Umbilical cord (tissue), 2 donors: ENCODE measurements around the gene SOX9. TPM values are rescaled to one million over a fixed set of nuclear protein-coding genes. Genes with fewer than 3 reads are reported as not detected.
A peak's percentile ranks its signal among the peaks of the same experiment; 100 is the strongest.

Experiments used
- DNase-seq: peaks from one replicate; pipeline ENCODE4 v3.0.0-alpha.2; 2015; ENCODE audit warnings: low spot score
- total RNA-seq: library from RNA; depleted of rRNA; stranded (reverse); fragments of >200 nt; gene quantifications from one replicate; pipeline ENCODE4 v1.2.3, GENCODE V29; 2014; ENCODE audit warnings: low replicate concordance; ENCODE audit not compliant: insufficient read depth

Gene SOX9
- 1.2 TPM for total RNA-seq

DNA sequence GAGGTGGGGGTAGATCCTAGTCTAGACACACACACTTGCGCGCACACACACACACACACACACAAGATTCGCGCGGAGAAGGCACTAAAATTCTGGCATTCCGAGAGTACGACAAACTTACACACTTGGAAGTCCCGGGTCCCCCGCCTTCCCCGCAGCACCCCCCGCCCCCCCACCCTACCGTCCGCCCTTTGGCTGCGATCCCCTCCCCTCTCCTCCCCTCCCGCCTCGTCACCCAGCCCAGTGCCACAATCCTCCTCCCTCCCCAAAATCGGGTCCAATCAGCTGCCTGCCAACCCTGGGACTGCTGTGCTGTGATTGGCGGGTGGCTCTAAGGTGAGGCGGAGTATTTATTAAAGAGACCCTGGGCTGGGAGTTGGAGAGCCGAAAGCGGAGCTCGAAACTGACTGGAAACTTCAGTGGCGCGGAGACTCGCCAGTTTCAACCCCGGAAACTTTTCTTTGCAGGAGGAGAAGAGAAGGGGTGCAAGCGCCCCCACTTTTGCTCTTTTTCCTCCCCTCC is at the start of gene SOX9:
SOX9 (plus strand) TSS at position 379 of the 522 bp plus-strand sequence. CDS start 372 bp downstream, outside the sequence.
- DNase-seq: peak; percentile 93

- DNase-seq: no peak
Observed at GRCh38 chr17:72071330-72071729, 49.5 kb upstream of the SOX9 start.

GRCh38 chr17:72075995-72076677 is 44.7 kb upstream of the SOX9 start:
- DNase-seq: no peak

GRCh38 chr17:72076678-72077030 is 44.2 kb upstream of the SOX9 start:
- no peak for DNase-seq

DNA sequence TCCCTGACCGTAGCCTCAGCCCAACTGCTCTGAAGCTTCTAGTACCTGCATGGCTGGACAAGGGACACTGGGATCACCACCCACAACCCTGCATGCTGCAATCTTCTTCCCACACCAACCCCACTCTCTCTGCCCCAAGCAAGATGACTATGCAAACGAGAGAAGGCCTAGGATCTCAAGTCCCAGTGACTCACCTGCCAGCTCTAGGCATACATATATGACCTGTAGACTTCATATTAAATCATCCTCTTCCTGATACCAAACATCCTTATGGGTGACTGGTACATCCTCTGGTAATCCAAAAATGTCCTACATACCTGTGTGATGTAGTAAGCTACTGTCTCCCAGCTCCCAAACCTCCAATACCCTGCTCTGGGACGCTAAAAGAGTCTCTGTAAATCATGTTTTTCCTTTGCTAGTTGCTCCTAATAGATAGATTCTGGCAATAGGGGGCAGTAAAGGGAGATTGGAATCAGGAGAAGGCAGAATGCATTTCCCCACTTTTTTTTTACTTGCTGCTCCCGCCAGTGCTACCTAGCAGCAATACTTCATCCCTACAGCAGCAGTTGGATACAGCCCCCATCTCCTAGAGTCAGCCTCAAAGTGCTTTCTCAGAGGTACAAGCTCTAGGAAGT is 43.4 kb upstream of the SOX9 start:
- DNase-seq: no peak

DNA sequence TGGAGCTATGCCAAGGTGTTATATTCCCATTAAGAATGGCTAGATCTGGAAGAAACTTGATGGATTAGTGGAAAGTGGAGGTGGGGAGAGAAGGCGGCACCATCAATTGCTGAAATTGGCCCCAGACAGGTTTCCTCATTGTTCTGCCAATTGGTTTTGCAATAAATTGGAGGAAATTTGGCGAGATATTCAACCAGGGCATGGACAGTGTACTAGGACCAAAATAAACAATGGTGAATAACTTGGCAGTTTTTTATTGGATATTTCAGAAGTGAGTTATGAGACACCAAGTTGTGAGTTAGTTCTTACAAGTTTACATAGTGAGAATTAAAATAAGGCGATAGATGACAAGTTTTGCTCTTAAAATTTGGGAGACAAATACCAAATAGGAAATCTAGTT is 41.1 kb upstream of the SOX9 start:
- DNase-seq: no peak

DNA sequence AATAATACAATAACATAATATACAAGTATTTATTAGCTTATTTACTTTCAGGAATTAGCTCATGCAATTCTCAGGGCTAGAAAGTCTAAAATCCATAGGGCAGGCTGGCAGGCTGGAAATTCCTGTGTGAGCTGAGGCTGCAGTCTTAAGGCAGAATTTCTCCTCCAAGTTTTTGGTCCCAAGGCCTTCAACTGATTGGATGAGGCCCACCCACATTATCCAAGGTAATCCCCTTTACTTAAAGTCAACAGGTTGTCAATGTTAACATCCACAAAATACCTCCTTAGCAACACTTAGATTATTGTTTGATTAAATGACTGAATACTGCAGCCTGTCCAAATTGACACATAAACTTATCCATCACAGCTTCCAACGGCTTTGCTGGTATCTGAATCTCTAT is 32.9 kb upstream of the SOX9 start:
- no peak for DNase-seq

DNA sequence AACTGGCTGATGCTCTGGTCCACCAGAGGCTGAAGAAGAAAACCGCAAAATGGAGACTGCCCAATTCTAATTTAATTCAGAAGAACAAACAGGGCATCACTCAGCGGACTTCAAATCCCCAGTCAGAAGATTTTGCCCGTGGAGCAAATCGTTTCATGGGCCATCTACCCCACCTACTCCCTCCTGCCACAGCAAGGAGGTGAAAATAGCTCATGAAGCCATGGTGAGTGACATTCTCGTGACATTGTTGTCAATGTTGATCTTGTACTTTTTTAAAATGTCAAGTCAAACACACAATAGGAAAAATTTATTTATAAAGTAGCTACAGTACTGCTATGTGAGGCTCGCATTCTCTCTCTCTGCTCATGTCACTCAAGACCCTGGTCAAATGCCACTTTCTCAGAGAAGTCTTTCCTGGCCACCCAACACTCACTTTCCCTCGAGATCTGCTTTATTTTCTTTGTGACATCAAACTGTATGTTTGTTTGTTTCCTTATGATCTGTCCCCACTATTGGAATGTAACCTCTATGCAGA is 31.3 kb upstream of the SOX9 start:
- DNase-seq: no peak

- DNase-seq: no peak
Observed at GRCh38 chr17:72090108-72090507, 30.7 kb upstream of the SOX9 start.

- no peak for DNase-seq
Observed at GRCh38 chr17:72092710-72093322, 28.0 kb upstream of the SOX9 start.

DNA sequence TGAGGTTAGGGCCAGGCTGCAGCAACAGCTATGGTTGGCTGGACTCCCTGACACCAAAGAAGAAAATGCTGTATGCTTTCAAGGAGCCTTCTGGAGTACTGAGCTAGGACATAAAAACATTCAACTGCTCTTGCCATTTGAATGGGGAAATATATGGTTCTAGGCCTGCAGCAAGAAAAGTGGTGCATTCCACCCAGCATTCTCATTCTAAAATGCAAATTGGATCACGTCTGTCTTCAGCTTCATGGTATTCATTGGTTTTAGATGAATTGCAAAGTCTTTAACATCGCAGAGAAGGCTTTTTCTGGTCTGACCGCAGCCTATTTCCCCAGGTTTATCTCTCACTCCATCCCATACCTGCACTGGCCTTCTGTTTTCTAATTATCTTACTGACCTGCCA is 27.1 kb upstream of the SOX9 start:
- no peak for DNase-seq

- DNase-seq: no peak
Observed at GRCh38 chr17:72095316-72095715, 25.5 kb upstream of the SOX9 start.

- no peak for DNase-seq
Observed at GRCh38 chr17:72097144-72097543, 23.7 kb upstream of the SOX9 start.

GRCh38 chr17:72099919-72100318 is 20.9 kb upstream of the SOX9 start:
- no peak for DNase-seq

DNA sequence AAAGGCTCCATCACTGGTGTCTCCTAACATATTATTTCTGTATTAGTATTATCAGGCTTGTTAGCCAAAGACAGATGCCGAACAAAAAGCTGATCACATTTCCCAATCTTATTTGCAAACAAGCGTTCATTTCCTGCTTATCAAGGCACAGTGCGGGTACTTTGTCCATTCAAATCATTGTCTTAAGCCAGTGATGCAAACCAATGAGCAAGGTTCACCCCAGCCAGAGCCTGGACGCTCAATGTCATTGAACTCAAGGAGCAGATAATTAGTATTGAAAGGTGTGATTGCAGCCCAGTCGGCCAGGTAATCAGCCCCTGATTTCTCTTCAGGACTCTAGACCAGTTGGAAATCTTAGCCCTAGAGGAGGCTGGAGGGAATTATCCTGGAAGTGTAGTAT is 20.4 kb upstream of the SOX9 start:
- DNase-seq: no peak

- DNase-seq: no peak
Observed at GRCh38 chr17:72101526-72101925, 19.3 kb upstream of the SOX9 start.

DNA sequence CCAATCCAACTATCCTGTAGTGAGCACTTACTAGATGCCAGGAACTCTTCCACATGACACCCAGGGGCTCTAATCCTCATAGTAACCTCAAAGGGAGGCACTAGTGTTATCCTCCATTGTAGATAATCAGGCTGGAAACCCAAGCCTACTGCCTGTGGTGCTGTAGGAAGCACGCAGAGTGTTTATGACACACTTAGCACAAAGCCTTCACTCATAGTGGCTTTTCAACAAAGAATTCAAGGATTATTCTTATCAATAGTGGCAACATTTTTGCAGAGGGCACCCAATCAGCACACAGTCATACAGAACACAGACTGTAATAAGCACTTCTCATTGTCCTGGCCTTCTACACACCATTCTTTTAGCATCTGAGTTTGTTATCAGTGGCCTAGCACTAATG is 18.5 kb upstream of the SOX9 start:
- no peak for DNase-seq

GRCh38 chr17:72104164-72104862 is 16.5 kb upstream of the SOX9 start:
- DNase-seq: no peak

GRCh38 chr17:72104863-72105234 is 16.0 kb upstream of the SOX9 start:
- DNase-seq: no peak

GRCh38 chr17:72107100-72107499 is 13.7 kb upstream of the SOX9 start:
- DNase-seq: no peak

DNA sequence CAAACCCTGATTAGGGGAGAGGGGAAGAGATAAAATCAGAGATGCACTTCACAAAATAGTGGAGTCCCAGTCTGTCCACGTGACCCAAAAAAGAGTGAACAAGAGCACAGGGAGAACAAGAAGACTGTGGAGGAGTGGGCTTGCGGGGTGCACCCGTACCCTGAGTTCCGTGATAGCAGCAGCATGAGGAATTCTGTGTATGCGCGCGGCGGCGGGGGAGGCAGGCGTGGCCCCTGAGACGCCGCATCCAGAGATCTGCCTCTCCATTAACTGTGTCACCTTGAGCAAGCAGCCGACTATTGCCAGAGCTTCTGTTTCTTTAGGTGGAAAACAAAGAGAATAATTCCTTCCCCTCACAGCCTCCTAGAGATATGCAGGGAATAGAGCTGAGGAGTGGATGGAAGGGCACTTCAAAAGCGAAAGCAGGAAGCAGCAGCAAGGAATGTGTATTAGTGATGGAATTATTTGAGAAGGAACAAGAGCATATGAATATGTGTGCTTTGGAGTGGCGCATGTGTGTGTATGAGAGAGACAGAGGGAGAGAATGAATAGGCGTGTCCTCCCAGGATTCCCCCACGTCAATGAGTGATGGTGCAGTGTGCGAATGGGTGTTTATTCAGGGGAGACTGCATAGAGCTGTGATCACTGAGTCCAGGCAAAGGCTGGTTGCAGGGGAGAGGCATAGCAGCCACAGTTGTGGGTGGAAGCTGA is 10.4 kb upstream of the SOX9 start:
- DNase-seq: no peak

DNA sequence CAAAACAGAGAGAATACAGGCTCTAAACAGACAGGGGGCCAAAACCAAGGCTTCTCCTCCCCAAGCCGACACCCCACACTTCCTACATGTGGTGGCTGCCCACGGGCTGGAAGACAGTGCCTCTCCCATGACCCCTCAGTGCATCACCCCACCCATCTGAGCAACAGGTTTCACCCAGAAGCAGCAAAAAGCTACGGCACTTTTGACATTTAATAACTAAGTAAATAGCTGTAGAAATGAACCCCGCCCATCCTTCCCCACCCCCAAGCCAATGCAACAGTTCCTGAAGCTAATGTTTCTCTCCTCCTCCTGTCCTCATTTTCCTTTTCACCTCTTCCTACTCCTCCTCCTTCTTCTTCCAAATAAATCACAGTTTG is 9.9 kb upstream of the SOX9 start:
- DNase-seq: no peak
